Endometrial microvascular endothelial cells (primary cell): ENCODE measurements around the gene GGN. TPM values are rescaled to one million over a fixed set of nuclear protein-coding genes. Genes with fewer than 3 reads are reported as not detected.
"Not testable (repeated sequence)": the region's sequence is repeated elsewhere in the genome, so short reads cannot be mapped to it uniquely, and the experiment has no call there.

Experiments used
- in situ Hi-C: cut with HindIII; loops from 2 replicates; pipeline ENCODE4 v1.10.0; 2017; ENCODE audit warnings: low sequenced_read_pairs, low pct_unique_long_range_greater_than_20kb; ENCODE audit errors: inconsistent ontology term
- total RNA-seq: library from RNA; depleted of rRNA; stranded (reverse); fragments of >200 nt; gene quantifications from one replicate; pipeline ENCODE4 v1.2.3, GENCODE V29; 2015; ENCODE audit errors: inconsistent ontology term

GGN gene
- total RNA-seq, 1 donor from 2014 or later: 1.1 TPM

- in situ Hi-C loops: no loop called here
Observed at GRCh38 chr19:38346837-38347236, 41.0 kb downstream of the GGN start.

GRCh38 chr19:38340927-38341326 is 46.9 kb downstream of the GGN start:
- in situ Hi-C loops: no loop called here

- in situ Hi-C loops: not testable (repeated sequence)
Observed at GRCh38 chr19:38339011-38339410, 48.8 kb downstream of the GGN start.

GRCh38 chr19:38337360-38337653 is 50.5 kb downstream of the GGN start:
- in situ Hi-C loops: no loop called here

- in situ Hi-C loops: no loop called here
Observed at GRCh38 chr19:38336638-38337359, 51.0 kb downstream of the GGN start.

- in situ Hi-C loops: no loop called here
Observed at GRCh38 chr19:38335949-38336637, 51.7 kb downstream of the GGN start.

Other genes starting within 250 kb of the GGN start
- 14.9 TPM for gene DPF1, start 163.8 kb downstream of the GGN start, total RNA-seq
- gene PPP1R14A, start 131.7 kb downstream of the GGN start, total RNA-seq: not detected
- not detected for gene SPINT2, start 123.5 kb downstream of the GGN start, total RNA-seq
- 7.7 TPM for gene C19orf33, start 83.8 kb downstream of the GGN start, total RNA-seq
- gene YIF1B, start 72.1 kb downstream of the GGN start, total RNA-seq: 88.4 TPM
- 1.8 TPM for gene KCNK6, start 68.2 kb downstream of the GGN start, total RNA-seq
- gene CATSPERG, start 52.2 kb downstream of the GGN start, total RNA-seq: not detected
- gene PSMD8, start 13.5 kb downstream of the GGN start, total RNA-seq: 395 TPM
- gene SPRED3, start 663 bp upstream of the GGN start, total RNA-seq: 7.0 TPM
- gene FAM98C, start 15.1 kb upstream of the GGN start, total RNA-seq: 12.9 TPM
- gene RASGRP4, start 38.2 kb upstream of the GGN start, total RNA-seq: not detected
- gene RYR1, start 45.7 kb upstream of the GGN start, total RNA-seq: not detected
- gene MAP4K1, start 229.9 kb upstream of the GGN start, total RNA-seq: not detected
- gene EIF3K, start 231.2 kb upstream of the GGN start, total RNA-seq: 582 TPM